PC-9 (cell line): ENCODE results near the gene SPRYD7.

Experiments used
- CTCF ChIP-seq: fragments of 200-600 bp; sonication (generic); conservative IDR thresholded peaks from 2 replicates; pipeline ENCODE4 v1.6.1; 2017; ENCODE audit warnings: mixed run types, antibody characterized with exemption, mild to moderate bottlenecking, moderate library complexity
- EZH2 ChIP-seq: fragments of 200-600 bp; sonication (generic); IDR thresholded peaks from 2 replicates; pipeline ENCODE4 v1.8.0; 2017; ENCODE audit warnings: antibody characterized with exemption, low read depth

- no peak for TF ChIP-seq CTCF
- TF ChIP-seq EZH2, result no peak
Measured at GRCh38 chr13:49951754-49952535, 15.8 kb upstream of the SPRYD7 start.
